Measurements from ENCODE around the gene C21orf91.
"Not testable (repeated sequence)": the region's sequence is repeated elsewhere in the genome, so short reads cannot be mapped to it uniquely, and the experiment has no call there.

The C21orf91 gene

GRCh38 chr21:17777072-17777765 is 41.9 kb downstream of the C21orf91 start:
- no peak for DNase-seq (ENCODE audit: low read depth in 2 of 2)

GRCh38 chr21:17775431-17776126 is 43.6 kb downstream of the C21orf91 start:
- peak; percentile 22 to 29 for DNase-seq (ENCODE audit: low read depth in 2 of 2)

- DNase-seq (ENCODE audit: low read depth in 2 of 2), result not testable (repeated sequence)
Measured at GRCh38 chr21:17775021-17775420, 44.1 kb downstream of the C21orf91 start.

- no peak for DNase-seq (ENCODE audit: low read depth in 2 of 2)
Measured at GRCh38 chr21:17769447-17769845, 49.7 kb downstream of the C21orf91 start.

- DNase-seq (ENCODE audit: low read depth in 2 of 2), result no peak
Measured at GRCh38 chr21:17768840-17769446, 50.2 kb downstream of the C21orf91 start.

- no peak for DNase-seq (ENCODE audit: low read depth in 2 of 2)
Measured at GRCh38 chr21:17765207-17765606, 53.9 kb downstream of the C21orf91 start.

- DNase-seq (ENCODE audit: low read depth in 2 of 2), result no peak
Measured at GRCh38 chr21:17763288-17764037, 55.7 kb downstream of the C21orf91 start.

GRCh38 chr21:17759511-17760178 is 59.5 kb downstream of the C21orf91 start:
- DNase-seq (ENCODE audit: low read depth in 2 of 2), result no peak

- DNase-seq (ENCODE audit: low read depth in 2 of 2), result no peak
Measured at GRCh38 chr21:17758683-17759082, 60.5 kb downstream of the C21orf91 start.

- DNase-seq (ENCODE audit: low read depth in 2 of 2), result no peak
Measured at GRCh38 chr21:17757671-17758070, 61.5 kb downstream of the C21orf91 start.

GRCh38 chr21:17753736-17754135 is 65.4 kb downstream of the C21orf91 start:
- no peak for DNase-seq (ENCODE audit: low read depth in 2 of 2)

GRCh38 chr21:17752171-17752570 is 67.0 kb downstream of the C21orf91 start:
- no peak for DNase-seq (ENCODE audit: low read depth in 2 of 2)

- DNase-seq (ENCODE audit: low read depth in 2 of 2), result no peak
Measured at GRCh38 chr21:17746920-17747319, 72.2 kb downstream of the C21orf91 start.

- no peak for DNase-seq (ENCODE audit: low read depth in 2 of 2)
Measured at GRCh38 chr21:17745086-17745485, 74.1 kb downstream of the C21orf91 start.

- DNase-seq (ENCODE audit: low read depth in 2 of 2), result no peak
Measured at GRCh38 chr21:17742940-17743592, 76.1 kb downstream of the C21orf91 start.

GRCh38 chr21:17742181-17742580 is 77.0 kb downstream of the C21orf91 start:
- no peak for DNase-seq (ENCODE audit: low read depth in 2 of 2)
